Measurements from ENCODE around the gene MARCHF9. TPM values are rescaled to one million over a fixed set of nuclear protein-coding genes. Genes with fewer than 3 reads are reported as not detected.
"Not testable (repeated sequence)": the region's sequence is repeated elsewhere in the genome, so short reads cannot be mapped to it uniquely, and the experiment has no call there.

The MARCHF9 gene
- total RNA-seq, 4 donors from 2014 or later, result 10.6 to 16.6 (median 12.8) TPM

DNA sequence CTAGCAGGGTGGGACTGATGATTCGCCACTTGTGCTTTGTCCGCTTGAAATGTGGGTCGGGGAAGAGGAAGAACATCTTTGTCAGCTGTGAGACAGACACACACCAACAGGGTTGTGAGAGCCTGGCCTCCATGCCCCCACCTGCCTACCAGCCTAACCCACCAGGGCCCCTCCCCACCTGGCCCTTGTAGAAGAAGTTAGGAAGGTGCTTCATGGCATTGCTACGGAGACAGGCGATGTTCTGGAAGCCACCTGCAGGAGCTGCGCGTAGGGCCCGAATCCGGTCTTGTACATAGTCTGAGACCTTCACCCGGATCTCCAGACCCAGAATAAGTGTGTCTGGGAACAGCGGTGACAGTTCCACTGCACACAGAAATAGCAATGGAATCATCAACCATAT lies 14.7 kb downstream of the MARCHF9 start:
- DNase-seq (ENCODE audit: low spot score in 2 of 2), result no peak
- TF ChIP-seq, protein P1, sequence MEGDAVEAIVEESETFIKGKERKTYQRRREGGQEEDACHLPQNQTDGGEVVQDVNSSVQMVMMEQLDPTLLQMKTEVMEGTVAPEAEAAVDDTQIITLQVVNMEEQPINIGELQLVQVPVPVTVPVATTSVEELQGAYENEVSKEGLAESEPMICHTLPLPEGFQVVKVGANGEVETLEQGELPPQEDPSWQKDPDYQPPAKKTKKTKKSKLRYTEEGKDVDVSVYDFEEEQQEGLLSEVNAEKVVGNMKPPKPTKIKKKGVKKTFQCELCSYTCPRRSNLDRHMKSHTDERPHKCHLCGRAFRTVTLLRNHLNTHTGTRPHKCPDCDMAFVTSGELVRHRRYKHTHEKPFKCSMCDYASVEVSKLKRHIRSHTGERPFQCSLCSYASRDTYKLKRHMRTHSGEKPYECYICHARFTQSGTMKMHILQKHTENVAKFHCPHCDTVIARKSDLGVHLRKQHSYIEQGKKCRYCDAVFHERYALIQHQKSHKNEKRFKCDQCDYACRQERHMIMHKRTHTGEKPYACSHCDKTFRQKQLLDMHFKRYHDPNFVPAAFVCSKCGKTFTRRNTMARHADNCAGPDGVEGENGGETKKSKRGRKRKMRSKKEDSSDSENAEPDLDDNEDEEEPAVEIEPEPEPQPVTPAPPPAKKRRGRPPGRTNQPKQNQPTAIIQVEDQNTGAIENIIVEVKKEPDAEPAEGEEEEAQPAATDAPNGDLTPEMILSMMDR (IDR thresholded peaks at IDR 0.05), result no peak
- TF ChIP-seq POLR2A (IDR thresholded peaks at IDR 0.05), result no peak
- 94 to 95% methylated on average over 11 of the region's 11 CpGs for WGBS, 2 donors

DNA sequence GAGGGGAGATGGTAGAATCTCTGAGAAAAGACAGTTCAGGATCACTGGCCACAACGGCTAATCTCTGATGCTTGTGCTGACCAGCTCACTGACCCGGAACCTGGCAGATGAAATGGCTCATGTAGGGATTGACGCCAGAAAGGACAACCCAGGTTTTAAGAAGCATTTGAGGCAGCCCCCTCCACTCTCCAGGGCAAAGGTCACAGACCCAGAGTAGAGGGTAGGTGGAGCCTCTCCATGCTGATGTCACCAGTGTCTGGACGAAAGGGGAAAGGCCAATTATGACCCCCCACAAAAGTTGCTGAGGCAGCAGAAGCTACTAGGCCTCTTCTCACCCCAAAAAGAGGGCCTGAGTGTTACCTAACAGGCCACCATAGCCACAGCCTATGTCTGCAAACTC lies 15.8 kb downstream of the MARCHF9 start:
- TF ChIP-seq, protein P1 (IDR thresholded peaks at IDR 0.05), result no peak
- no peak for TF ChIP-seq POLR2A (IDR thresholded peaks at IDR 0.05)
- no peak for DNase-seq (ENCODE audit: low spot score in 2 of 2)
- intact Hi-C loops (cut with DNase I; ENCODE audit: low total_unique reads), result no loop called here
- 89 to 94% methylated on average over 4 of the region's 4 CpGs for WGBS, 2 donors
- no peak overlapping the region for H3K4me3 ChIP-seq (ENCODE audit: low read depth, poor library complexity, severe bottlenecking)

More for the DNA sequence above, 14.7 kb downstream of the MARCHF9 start:
- no peak overlapping the region for H3K4me3 ChIP-seq (ENCODE audit: low read depth, poor library complexity, severe bottlenecking)
- intact Hi-C loops (cut with DNase I; ENCODE audit: low total_unique reads), result no loop called here

DNA sequence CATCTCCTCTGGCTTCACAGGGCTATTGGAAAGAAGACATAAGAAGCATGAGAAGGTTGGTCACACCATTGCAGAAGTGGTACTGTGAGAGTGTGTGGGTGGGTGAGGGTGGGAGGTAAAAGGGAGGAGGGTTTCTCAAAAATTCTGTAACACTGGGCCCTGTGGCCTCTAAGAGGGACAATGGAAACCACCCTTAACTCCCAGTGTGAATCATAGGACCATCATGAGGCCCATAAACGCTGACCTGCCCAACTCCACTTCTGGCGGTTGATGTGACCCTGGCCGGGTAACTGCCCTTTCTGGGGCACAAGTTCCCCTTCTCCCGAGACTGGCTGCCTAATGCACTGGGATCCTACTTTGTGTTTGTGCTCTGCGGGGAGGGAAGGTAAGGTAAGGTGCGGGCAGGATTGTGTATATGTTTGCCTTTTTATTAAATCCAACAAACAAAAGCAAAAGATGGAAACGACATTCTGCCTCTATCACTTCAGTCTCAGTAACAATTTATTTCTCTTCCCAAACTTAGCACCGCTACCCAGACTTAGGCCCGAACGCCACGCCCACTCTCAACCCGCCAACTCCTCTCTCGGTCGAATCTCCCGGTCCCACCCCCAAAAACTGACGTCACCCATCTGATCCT lies 16.5 kb downstream of the MARCHF9 start:
- intact Hi-C loops (cut with DNase I; ENCODE audit: low total_unique reads), result no loop called here
- peak; percentile 86 to 96 for DNase-seq (ENCODE audit: low spot score in 2 of 2)
- 3 to 4% methylated on average over 16 of the region's 16 CpGs for WGBS, 2 donors
- peak overlapping the region; percentile 59 for H3K4me3 ChIP-seq (ENCODE audit: low read depth, poor library complexity, severe bottlenecking)
- TF ChIP-seq POLR2A (IDR thresholded peaks at IDR 0.05), result no peak
- TF ChIP-seq, protein P1 (IDR thresholded peaks at IDR 0.05), result no peak

DNA sequence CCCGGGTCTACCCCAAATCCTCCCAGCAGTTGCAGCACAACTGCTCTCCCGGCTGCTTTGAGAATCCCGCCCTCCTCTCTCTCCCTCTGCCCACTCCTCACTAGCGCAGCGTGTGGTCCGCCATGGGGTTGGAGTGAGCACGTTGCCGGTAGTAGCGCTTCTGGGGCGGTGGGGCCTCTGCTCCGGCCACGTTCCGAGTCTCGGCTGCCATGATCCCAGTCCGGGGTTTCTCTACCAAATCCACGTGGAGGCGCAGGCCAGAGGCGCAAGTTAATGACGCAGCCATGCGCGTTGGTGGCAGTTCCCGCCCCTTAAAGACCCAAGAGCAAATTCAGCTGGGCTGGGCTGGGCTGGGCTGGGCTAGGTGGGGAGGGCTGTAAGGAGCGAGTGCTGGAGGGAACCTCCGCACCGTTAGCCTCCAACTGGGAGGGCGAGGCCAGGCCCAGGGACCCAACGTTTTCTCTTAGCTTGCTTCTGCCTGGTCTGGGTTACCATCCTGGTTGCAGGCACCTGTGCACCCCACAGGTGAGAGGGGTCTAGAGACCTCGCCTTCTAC lies 17.0 kb downstream of the MARCHF9 start, which contains the start of gene METTL1:
METTL1 (minus strand) TSS at position 233 of the 556 bp plus-strand sequence; CDS start at position 211, 22 bp downstream.
- intact Hi-C loops (cut with DNase I; ENCODE audit: low total_unique reads), result no loop called here
- 0% methylated on average over 27 of the region's 28 CpGs for WGBS, 2 donors
- TF ChIP-seq POLR2A (IDR thresholded peaks at IDR 0.05), result no peak
- TF ChIP-seq, protein P1 (IDR thresholded peaks at IDR 0.05), result no peak
- peak within 1 kb of the TSS; percentile 59 for H3K4me3 ChIP-seq (ENCODE audit: low read depth, poor library complexity, severe bottlenecking)
- DNase-seq (ENCODE audit: low spot score in 2 of 2), result peak; percentile 95 to 98

DNA sequence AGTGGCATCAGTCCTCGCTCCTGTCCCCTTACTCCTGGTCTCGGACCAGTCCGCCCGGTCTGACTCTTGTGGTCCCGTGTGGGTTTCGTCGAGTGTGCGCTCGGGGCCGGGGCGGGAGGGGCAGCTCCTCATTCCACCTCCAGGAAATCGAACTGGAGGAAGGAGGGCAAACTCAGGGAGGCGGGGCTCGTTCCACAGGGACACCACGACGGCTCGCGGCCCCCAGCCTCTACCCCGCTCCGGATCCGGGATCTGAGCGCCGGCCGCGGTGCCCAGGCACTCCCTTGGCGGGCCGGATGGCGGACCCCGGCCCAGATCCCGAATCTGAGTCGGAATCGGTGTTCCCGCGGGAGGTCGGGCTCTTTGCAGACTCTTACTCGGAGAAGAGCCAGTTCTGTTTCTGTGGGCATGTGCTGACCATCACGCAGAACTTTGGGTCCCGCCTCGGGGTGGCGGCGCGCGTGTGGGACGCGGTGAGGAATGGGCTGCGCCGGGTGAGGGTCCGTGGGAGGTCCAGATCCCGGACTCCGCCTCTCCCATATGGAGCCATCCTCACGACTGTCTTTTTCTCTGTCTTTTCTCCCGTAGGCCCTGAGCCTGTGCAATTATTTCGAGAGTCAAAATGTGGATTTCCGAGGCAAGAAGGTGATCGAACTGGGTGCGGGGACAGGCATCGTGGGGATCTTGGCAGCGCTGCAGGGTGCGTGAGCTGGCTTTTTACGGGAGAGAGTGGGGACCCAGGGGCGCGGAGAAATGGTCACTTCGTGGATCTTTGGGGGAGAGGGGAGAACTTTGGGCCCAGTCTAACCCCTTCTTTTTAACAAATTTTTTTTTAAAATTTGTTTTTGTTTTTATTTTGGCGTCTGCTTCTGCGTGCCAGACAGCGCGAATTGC lies 17.8 kb downstream of the MARCHF9 start, which contains the start of gene EEF1AKMT3:
EEF1AKMT3 (plus strand) TSS at position 186 of the 894 bp plus-strand sequence; CDS start at position 297, 111 bp downstream.
- peak; percentile 53 to 94 for DNase-seq (ENCODE audit: low spot score in 2 of 2)
- intact Hi-C loops (cut with DNase I; ENCODE audit: low total_unique reads), result no loop called here
- 1 to 3% methylated on average over 43 to 52 of the region's 67 CpGs for WGBS, 2 donors

DNA sequence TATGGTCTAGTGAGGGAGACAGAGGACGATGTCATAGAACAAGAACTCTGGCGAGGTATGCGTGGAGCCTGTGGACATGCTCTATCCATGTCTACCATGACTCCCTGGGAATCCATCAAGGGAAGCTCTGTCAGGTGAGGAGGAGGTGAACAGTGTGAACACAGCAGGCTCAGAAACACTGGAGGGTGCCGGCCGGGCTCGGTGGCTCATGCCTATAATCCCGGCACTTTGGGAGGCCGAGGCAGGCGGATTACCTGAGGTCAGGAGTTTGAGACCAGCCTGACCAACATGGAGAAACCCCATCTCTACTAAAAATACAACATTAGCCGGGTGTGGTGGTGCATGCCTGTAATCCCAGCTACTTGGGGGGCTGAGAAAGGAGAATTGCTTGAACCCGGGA lies 19.7 kb downstream of the MARCHF9 start:
- DNase-seq (ENCODE audit: low spot score in 2 of 2); intact Hi-C loops (cut with DNase I; ENCODE audit: low total_unique reads); H3K4me3 ChIP-seq (ENCODE audit: low read depth, poor library complexity, severe bottlenecking): not testable (repeated sequence)
- 86 to 91% methylated on average over 11 of the region's 11 CpGs for WGBS, 2 donors

More for the DNA sequence above, 17.8 kb downstream of the MARCHF9 start, which contains the start of gene EEF1AKMT3:
- no peak for TF ChIP-seq POLR2A (IDR thresholded peaks at IDR 0.05)
- TF ChIP-seq, protein P1 (IDR thresholded peaks at IDR 0.05), result no peak
- H3K4me3 ChIP-seq (ENCODE audit: low read depth, poor library complexity, severe bottlenecking), result peak within 1 kb of the TSS; percentile 59

Measured in lower leg skin (tissue), 4 donors.